GM12872 (cell line): Measurements from ENCODE around the gene LNX1.

Experiments used
- CTCF ChIP-seq: IDR thresholded peaks from 3 replicates; pipeline ENCODE4 v1.5.1; 2011; ENCODE audit warnings: low read depth, mild to moderate bottlenecking, low read length, moderate library complexity; ENCODE audit not compliant: insufficient read depth

LNX1 gene

GRCh38 chr4:53583513-53583912, 7.8 kb downstream of the LNX1 start:
- TF ChIP-seq CTCF, result no peak

- TF ChIP-seq CTCF, result no peak
These were observed 9.1 kb downstream of the LNX1 start for GRCh38 chr4:53582194-53582593.

- TF ChIP-seq CTCF, result no peak
These were observed 11.0 kb downstream of the LNX1 start for GRCh38 chr4:53580274-53580673.

GRCh38 chr4:53579826-53580225, 11.5 kb downstream of the LNX1 start:
- no peak for TF ChIP-seq CTCF

GRCh38 chr4:53576676-53577372, 14.5 kb downstream of the LNX1 start:
- no peak for TF ChIP-seq CTCF

GRCh38 chr4:53576071-53576617, 15.1 kb downstream of the LNX1 start:
- no peak for TF ChIP-seq CTCF

GRCh38 chr4:53575552-53575951, 15.7 kb downstream of the LNX1 start:
- no peak for TF ChIP-seq CTCF
